ENCODE results near the gene LRRC15.

LRRC15 gene

GRCh38 chr3:194330579-194330978 lies 39.0 kb downstream of the LRRC15 start:
- no peak for DNase-seq

GRCh38 chr3:194330160-194330559 lies 39.4 kb downstream of the LRRC15 start:
- no peak for DNase-seq

- DNase-seq: no peak
These were observed 40.0 kb downstream of the LRRC15 start for GRCh38 chr3:194329583-194329965.

DNA sequence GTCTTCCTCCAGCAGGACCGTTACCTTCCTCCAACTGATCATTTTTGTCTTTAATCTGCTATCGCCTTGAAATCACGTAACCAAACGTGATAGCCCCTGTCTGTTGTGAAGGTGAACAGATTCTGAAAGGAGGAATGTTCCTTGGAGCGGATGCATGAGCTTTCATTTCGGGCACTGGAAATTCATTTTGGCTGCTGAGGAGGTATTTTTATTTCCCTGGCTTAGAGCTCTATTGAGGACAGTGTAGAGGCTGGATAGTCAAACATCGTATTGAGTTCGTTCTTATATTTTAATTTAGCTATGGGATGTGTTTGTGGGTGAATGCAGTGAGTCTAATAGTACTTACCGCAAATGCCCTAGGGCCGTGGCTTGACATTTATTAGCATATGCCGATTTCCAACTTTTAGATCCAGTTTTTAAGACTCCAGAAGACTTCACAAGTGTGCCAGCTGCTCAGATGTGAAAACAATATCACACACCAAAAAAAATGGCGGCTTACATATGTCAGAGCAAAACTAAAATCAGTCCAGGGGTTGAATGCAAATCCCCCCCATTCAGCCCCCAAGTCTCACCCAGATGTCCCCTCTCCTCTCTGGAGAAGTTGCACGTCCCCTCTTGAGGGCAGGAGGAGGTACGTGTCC lies 40.5 kb downstream of the LRRC15 start:
- DNase-seq: no peak

- DNase-seq: peak; percentile 55
These were observed 41.4 kb downstream of the LRRC15 start for GRCh38 chr3:194328053-194328657.

- no peak for DNase-seq
These were observed 42.1 kb downstream of the LRRC15 start for GRCh38 chr3:194327218-194328052.

DNA sequence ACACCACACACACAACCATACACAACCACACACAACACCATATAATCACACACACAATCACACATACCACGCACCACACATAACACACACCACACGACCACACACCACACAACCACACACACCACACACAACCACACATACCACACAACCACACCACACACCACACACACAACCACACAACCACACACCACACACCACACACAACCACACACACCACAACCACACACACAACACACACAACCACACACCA lies 42.6 kb downstream of the LRRC15 start:
- no peak for DNase-seq

- DNase-seq: peak; percentile 48
These were observed 43.2 kb downstream of the LRRC15 start for GRCh38 chr3:194326192-194326967.

- peak; percentile 48 for DNase-seq
These were observed 44.0 kb downstream of the LRRC15 start for GRCh38 chr3:194325424-194326153.

- DNase-seq: no peak
These were observed 44.7 kb downstream of the LRRC15 start for GRCh38 chr3:194324823-194325327.

DNA sequence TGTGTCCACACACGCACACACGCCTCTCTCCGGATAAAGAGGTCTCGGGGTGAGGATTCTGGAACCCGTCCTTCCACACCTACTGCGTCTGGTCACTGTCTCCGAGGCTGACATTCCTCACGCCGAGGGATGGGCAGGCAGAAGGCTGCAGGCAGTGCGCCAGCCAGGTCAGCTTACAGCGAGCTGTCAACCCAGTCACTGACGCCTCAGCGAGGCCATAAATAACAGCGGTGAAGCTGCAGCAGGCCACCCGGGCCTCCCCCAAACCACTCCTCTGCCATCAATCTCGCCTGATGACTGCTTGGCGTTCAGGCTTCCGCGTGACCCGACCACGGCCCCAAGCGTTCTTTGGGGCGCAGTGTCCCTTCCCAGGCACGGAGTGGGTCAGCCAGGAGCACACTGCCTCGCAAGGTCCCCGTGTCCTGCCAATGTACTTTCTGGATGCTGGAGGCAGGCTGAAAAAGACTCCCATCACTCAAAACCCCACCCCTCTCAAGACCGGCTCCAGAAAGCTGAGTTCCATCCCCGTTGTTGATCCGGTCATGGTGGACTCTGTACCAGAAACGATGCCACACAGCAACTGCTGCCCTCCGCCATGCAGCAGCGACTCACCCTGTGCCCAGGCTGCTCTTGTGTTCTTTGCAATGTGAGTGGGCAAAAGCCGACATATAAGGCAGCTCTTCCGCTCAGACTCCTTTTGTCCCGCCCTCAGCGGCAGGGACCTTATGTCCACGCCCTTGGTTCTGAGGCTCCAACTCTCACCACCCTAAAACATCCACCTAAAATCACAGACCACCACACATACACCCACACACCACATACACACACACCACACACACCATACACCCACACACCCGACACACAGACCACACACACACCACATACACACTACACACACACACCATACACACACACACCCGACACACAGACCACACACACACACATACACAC lies 45.5 kb downstream of the LRRC15 start:
- peak; percentile 81 for DNase-seq

- DNase-seq: peak; percentile 90
These were observed 46.8 kb downstream of the LRRC15 start for GRCh38 chr3:194322678-194323211.

- DNase-seq: no peak
These were observed 47.6 kb downstream of the LRRC15 start for GRCh38 chr3:194321693-194322640.

DNA sequence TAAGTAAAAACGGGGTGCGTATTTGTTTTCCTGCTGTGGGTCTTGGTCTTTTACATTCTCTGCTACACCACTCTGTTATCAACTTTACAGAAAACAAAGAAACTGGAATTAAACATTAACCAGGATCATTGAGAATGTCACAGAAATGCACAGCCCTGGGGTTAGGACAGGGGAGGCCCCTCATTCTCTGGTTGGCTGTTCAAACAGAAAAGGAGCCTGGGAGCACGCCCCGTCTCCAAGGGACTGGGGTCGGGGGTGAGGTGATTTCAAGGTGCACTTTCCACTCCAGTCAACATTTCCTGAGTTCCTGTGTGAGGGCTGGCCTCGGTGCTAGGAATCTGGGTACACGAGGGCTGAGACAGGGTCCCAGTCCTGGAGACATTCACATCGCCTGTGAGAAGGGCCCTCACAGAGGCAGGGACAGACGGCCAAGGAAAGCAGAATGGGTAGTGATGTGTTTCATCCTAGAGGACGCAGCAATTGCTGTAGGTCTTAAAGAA lies 48.7 kb downstream of the LRRC15 start:
- DNase-seq: no peak

DNA sequence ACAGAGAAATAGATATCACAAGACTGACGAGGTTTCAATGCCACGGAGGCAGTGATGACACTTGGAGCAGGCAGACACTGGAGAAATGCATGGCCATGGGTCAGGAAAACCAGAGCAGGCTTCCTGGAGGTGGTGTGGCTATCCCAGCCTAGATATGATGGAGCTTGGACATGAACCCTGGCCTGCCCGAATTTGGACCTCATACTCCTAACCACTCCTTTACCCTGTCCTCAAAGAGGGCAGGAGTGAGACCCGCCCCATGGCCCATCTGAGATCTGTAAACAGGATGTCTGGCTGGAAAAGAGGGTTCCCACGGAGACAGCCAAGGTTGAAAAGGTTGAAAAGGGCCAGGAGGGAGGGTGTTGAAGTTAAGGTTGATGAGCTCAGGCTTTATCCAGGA lies 49.4 kb downstream of the LRRC15 start:
- no peak for DNase-seq

DNA sequence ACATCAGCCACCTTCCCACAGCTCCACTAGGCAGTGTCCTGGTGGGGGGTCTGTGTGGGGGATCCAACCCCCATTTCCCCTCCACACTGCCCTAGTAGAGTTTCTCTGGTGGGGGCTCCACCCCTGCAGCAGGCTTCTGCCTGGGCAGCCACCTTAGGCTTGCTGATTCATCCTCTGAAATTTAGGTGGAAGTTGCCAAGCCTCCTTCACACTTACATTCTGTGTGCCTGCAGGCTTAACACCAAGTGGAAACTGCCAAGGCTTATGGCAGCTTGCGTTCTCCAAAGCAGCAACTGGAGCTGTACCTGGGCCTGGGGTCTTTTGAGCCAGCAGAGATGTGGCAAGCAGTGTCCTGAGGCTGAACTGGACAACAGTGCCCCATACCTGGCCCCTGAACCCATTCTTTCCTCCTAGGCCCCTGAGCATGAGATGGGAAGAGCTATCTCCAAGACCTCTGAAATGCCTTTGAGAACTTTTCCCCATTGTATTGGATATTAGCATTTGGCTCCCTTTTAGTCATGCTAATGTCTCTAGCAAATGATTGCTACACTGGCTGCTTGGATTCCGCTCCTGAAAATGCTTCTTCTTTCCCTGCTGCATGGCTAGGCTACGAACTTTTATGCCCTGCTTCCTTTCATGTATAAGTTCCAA lies 50.9 kb downstream of the LRRC15 start:
- DNase-seq: no peak

GRCh38 chr3:194316918-194317317 lies 52.6 kb downstream of the LRRC15 start:
- no peak for DNase-seq

DNA sequence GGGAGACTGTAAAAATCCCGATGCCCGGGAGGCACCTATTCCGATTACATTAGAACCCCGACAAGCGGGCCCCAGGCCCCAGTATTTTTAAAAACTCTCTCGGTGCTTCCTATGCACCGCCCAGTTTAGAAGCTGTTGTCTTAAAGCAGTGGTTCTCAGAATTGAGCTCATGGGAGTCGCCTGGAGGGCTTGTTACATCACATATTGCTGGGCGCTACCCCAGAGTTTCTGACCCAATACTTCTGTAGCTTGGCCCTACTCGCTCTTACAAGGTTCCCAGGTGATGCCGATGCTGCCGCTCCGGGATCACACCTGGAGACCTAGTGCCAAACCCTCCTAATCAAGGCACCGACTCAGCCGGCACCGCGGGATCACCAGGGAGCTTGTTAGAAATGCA lies 53.6 kb downstream of the LRRC15 start:
- DNase-seq: no peak

Measured in hematopoietic multipotent progenitor cell treated with erythropoietin and hydrocortisone succinate and interleukin-3 and kit ligand, for 6 days (in vitro differentiated cells).